HG02970 (cell line): ENCODE data around the gene NSMF.

Experiments
- ATAC-seq: cut with Tn5 transposase; IDR thresholded peaks from one replicate; pipeline ENCODE4 v1.9.1; 2021; ENCODE audit warnings: mild to moderate bottlenecking, moderate library complexity, moderate number of reproducible peaks; ENCODE audit not compliant: unreplicated experiment, low FRiP score

NSMF gene

GRCh38 chr9:137492464-137493363 is 33.6 kb upstream of the NSMF start:
- no peak for ATAC-seq

- ATAC-seq, result no peak
Observed at GRCh38 chr9:137491735-137492432, 32.8 kb upstream of the NSMF start.

GRCh38 chr9:137490532-137491186 is 31.5 kb upstream of the NSMF start:
- ATAC-seq, result no peak

GRCh38 chr9:137488906-137489305 is 29.8 kb upstream of the NSMF start:
- ATAC-seq, result no peak

- no peak for ATAC-seq
Observed at GRCh38 chr9:137488327-137488653, 29.2 kb upstream of the NSMF start.

GRCh38 chr9:137487454-137488326 is 28.6 kb upstream of the NSMF start:
- ATAC-seq, result no peak

- ATAC-seq, result no peak
Observed at GRCh38 chr9:137486545-137487453, 27.7 kb upstream of the NSMF start.

GRCh38 chr9:137486141-137486490 is 27.0 kb upstream of the NSMF start:
- no peak for ATAC-seq

GRCh38 chr9:137485343-137486140 is 26.4 kb upstream of the NSMF start:
- ATAC-seq, result no peak

GRCh38 chr9:137484551-137485315 is 25.6 kb upstream of the NSMF start:
- ATAC-seq, result no peak

GRCh38 chr9:137482094-137482781 is 23.1 kb upstream of the NSMF start:
- no peak for ATAC-seq

- ATAC-seq, result no peak
Observed at GRCh38 chr9:137480686-137481683, 21.9 kb upstream of the NSMF start.

GRCh38 chr9:137479892-137480685 is 21.0 kb upstream of the NSMF start:
- no peak for ATAC-seq

- no peak for ATAC-seq
Observed at GRCh38 chr9:137478962-137479861, 20.1 kb upstream of the NSMF start.

GRCh38 chr9:137478613-137478961 is 19.5 kb upstream of the NSMF start:
- no peak for ATAC-seq
